Ishikawa (cell line): ENCODE measurements around the gene MAGED1.

Experiments used
- CEBPB ChIP-seq: IDR thresholded peaks from 2 replicates; pipeline ENCODE4 v1.6.1; 2012
- CREB1 ChIP-seq: IDR thresholded peaks from 2 replicates; pipeline ENCODE4 v1.6.1; 2012; ENCODE audit warnings: low read depth
- EGR1 ChIP-seq: IDR thresholded peaks from 2 replicates; pipeline ENCODE4 v1.6.1; 2012
- EP300 ChIP-seq: IDR thresholded peaks from 2 replicates; pipeline ENCODE4 v1.6.1; 2012; ENCODE audit warnings: borderline replicate concordance
- FOXM1 ChIP-seq: IDR thresholded peaks from 2 replicates; pipeline ENCODE4 v1.6.1; 2012; ENCODE audit warnings: low read depth, borderline replicate concordance
- NFIC ChIP-seq: IDR thresholded peaks from 2 replicates; pipeline ENCODE4 v1.6.1; 2012
- RAD21 ChIP-seq: IDR thresholded peaks from 2 replicates; pipeline ENCODE4 v1.6.1; 2012; ENCODE audit warnings: low read depth
- REST ChIP-seq: IDR thresholded peaks from 2 replicates; pipeline ENCODE4 v1.6.1; 2012; ENCODE audit warnings: low read depth, mild to moderate bottlenecking
- TAF1 ChIP-seq: IDR thresholded peaks from 2 replicates; pipeline ENCODE4 v1.6.1; 2012; ENCODE audit warnings: low read depth, mild to moderate bottlenecking
- TEAD4 ChIP-seq: IDR thresholded peaks from 2 replicates; pipeline ENCODE4 v1.6.1; 2012
- USF1 ChIP-seq: IDR thresholded peaks from 2 replicates; pipeline ENCODE4 v1.6.1; 2012
- YY1 ChIP-seq: IDR thresholded peaks from 2 replicates; pipeline ENCODE4 v1.6.1; 2012; ENCODE audit warnings: low read depth
- ZBTB7A ChIP-seq: IDR thresholded peaks from 2 replicates; pipeline ENCODE4 v1.6.1; 2012; ENCODE audit warnings: low read depth

- TF ChIP-seq TAF1, result no peak
- no peak for TF ChIP-seq EP300
- no peak for TF ChIP-seq RAD21
- no peak for TF ChIP-seq REST
- no peak for TF ChIP-seq YY1
- no peak for TF ChIP-seq ZBTB7A
- TF ChIP-seq TEAD4, result no peak
- no peak for TF ChIP-seq EGR1
- no peak for TF ChIP-seq CREB1
- no peak for TF ChIP-seq USF1
- no peak for TF ChIP-seq CEBPB
- no peak for TF ChIP-seq NFIC
- TF ChIP-seq FOXM1, result no peak
These were observed 15.4 kb upstream of the MAGED1 start for GRCh38 chrX:51878056-51878455.
